T-helper 2 cell treated with Interferon-gamma antibody and Interleukin-4, amounts not matched to agents 5 μg/mL and 100 μg/mL, for 36 hours (primary cell): ENCODE measurements around the gene OPTC.
"Not testable (repeated sequence)": the region's sequence is repeated elsewhere in the genome, so short reads cannot be mapped to it uniquely, and the experiment has no call there.

Source experiments
- DNase-seq: peaks from one replicate; pipeline ENCODE4 v3.0.0; 2021; ENCODE audit warnings: low spot score
- H3K27ac Mint-ChIP-seq: one replicate; pipeline ENCODE4 v1.8.0; 2021; ENCODE audit warnings: mild to moderate bottlenecking, mixed read lengths
- H3K27me3 Mint-ChIP-seq: one replicate; pipeline ENCODE4 v1.8.0; 2021; ENCODE audit warnings: low read depth, mixed read lengths
- H3K36me3 Mint-ChIP-seq: one replicate; pipeline ENCODE4 v1.8.0; 2021; ENCODE audit warnings: low read depth, mixed read lengths
- H3K4me1 Mint-ChIP-seq: one replicate; pipeline ENCODE4 v1.8.0; 2021; ENCODE audit warnings: low read depth, mixed read lengths
- H3K4me3 Mint-ChIP-seq: one replicate; pipeline ENCODE4 v1.8.0; 2022; ENCODE audit warnings: mild to moderate bottlenecking, moderate library complexity, mixed read lengths
- H3K9me3 Mint-ChIP-seq: one replicate; pipeline ENCODE4 v1.8.0; 2021; ENCODE audit warnings: mixed read lengths

OPTC gene

DNA sequence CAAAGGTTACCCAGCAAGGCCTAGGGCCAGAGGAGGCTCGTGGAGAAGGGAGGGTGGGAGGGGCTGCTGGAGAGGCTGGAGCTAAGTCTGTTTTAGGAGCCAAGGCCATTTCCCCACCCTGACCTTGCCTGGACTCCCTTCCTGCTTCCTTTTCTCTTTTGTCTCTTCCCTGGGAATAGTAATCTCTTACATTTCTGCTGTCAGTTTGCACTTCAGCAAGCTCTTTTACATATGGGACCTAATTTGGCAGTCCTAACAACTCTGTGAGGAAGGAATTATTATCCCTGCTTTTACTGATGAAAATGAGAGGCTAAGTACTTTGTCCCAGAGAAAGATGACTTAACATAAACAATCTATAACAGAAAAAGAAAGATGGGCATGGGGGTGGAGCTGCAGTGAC lies 13.8 kb downstream of the OPTC start:
- Mint-ChIP-seq H3K36me3 (no peaks in the 10 kb centered on the region), H3K27ac (no peak overlapping the region), H3K27me3 (peaks cover 8% of the 10 kb centered on the region), H3K4me1 (peaks cover 8% of the 10 kb centered on the region), H3K9me3 (no peaks in the 10 kb centered on the region), H3K4me3 (no peak overlapping the region)
- DNase-seq, result no peak

DNA sequence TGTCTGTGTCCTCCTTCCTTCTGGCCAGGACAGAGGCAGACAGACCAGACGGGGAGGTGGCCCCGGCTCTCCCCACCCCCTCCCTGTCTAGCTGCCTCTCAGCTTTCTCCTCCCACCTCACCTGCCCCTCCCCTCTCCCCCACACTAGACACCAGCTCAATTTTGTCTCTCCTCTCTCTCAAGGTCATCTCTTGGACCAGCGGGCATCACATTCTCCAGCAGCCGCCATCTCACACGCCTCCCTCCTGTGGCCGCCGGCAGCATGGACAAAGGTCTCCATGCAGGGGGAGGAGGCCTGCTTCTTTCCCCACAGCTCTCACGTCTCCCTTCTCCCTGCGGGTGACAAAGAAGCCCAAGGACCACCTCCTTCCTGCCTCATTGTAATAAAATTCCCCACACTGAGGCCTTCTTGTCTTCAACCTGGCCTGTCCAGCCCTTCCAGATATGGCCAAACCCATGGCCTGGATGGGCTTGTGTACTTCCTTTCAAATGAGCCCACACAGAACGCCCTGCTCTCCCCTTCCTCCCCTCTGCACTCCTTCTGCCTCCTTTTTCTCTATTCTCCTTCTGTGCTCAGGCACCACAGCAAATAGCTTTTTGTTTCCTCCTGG lies 14.6 kb downstream of the OPTC start:
- no peak overlapping the region for H3K4me3 Mint-ChIP-seq
- no peak overlapping the region for H3K27ac Mint-ChIP-seq
- H3K27me3 Mint-ChIP-seq, result peaks cover 3% of the 10 kb centered on the region
- peaks cover 16% of the 10 kb centered on the region for H3K4me1 Mint-ChIP-seq
- no peak for DNase-seq
- H3K36me3 Mint-ChIP-seq, result no peaks in the 10 kb centered on the region
- H3K9me3 Mint-ChIP-seq, result no peaks in the 10 kb centered on the region

DNA sequence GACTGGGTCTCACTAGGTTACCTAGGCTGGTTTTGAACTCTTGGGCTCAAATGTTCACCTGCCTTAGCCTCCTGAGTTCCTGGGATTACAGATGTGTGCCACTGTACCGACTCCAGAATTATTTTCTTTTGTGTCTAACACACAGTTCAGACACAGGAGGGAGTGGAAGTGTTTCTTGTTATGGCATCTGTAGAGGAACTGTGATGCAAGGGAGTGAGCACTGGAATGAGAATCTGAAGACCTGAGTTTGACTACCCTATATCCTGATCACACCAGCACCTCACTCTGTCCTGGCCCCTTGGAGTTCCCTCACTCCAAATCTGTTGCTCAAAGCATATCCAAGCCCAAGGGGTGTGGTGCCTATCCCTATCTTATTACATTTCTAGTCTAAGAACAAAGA lies 15.2 kb downstream of the OPTC start:
- H3K36me3 Mint-ChIP-seq, result no peaks in the 10 kb centered on the region
- H3K27ac Mint-ChIP-seq, result no peak overlapping the region
- no peak for DNase-seq

DNA sequence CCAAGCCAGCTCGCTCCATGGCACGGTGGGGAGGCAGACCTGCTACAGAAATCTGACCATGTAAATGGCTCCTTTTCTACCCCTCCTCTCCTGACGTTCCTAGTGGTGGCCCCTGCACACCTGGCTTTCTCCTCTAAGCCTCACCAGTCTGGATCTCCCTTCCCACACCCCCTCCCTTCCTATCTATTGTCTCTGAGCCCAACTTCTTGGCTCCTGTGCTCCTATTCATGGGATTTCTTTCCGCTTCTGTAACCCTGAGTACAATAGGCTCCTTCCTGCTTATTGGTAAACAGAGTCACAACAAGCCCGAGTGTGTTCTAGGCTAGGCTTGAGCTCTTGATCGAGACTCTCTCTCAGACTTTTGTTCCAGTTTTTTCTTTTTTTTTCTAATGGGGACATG lies 17.6 kb downstream of the OPTC start:
- no peak overlapping the region for H3K27ac Mint-ChIP-seq
- no peaks in the 10 kb centered on the region for H3K27me3 Mint-ChIP-seq
- no peaks in the 10 kb centered on the region for H3K9me3 Mint-ChIP-seq
- peaks cover 21% of the 10 kb centered on the region for H3K4me1 Mint-ChIP-seq
- no peak for DNase-seq
- H3K36me3 Mint-ChIP-seq, result no peaks in the 10 kb centered on the region
- H3K4me3 Mint-ChIP-seq, result no peak overlapping the region

More for the DNA sequence above, 15.2 kb downstream of the OPTC start:
- Mint-ChIP-seq H3K4me3 (no peak overlapping the region), H3K4me1 (peaks cover 21% of the 10 kb centered on the region), H3K9me3 (no peaks in the 10 kb centered on the region), H3K27me3 (no peaks in the 10 kb centered on the region)

DNA sequence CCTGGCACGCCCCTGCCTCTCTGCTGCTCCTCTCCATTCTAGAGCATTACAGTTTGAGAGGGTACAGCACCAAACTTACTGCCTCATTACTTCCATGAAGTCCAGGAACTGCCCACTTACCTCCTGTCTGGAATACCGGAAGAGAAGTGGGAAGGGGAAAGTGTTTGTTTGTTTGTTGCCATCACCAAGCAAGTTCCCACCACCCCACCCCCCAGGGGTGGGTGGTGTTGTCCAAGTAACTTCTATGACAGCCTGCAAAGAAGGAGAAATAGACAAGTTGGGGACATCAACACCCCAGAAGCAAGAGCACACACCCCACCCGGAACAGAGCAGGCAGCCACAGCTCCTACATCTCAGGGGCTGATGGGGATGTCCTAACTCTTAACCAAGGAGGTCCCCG lies 18.0 kb downstream of the OPTC start:
- Mint-ChIP-seq H3K4me3 (no peak overlapping the region), H3K27ac (no peak overlapping the region)

DNA sequence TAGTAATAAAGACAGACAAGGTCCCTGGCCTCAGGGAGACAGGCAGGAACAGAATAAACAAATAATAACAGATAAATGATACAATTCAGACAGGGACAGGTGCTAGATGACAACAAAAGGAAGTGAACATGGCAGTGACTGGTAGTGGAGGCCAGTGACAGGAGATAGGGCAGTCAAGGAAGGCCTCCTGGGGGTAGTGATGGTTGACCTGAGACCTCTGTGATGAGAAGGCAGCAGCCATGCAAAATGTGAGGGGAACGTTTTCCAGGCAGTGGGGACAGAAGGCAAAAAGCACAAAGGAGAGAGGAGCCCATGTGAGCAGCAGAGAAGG lies 18.5 kb downstream of the OPTC start:
- DNase-seq, result no peak
- Mint-ChIP-seq H3K9me3 (no peaks in the 10 kb centered on the region), H3K27me3 (no peaks in the 10 kb centered on the region), H3K4me1 (peaks cover 21% of the 10 kb centered on the region), H3K36me3 (no peaks in the 10 kb centered on the region), H3K4me3 (no peak overlapping the region), H3K27ac (peak overlapping the region; percentile 46)

More for the DNA sequence above, 18.0 kb downstream of the OPTC start:
- no peaks in the 10 kb centered on the region for H3K9me3 Mint-ChIP-seq
- DNase-seq, result no peak
- H3K4me1 Mint-ChIP-seq, result peaks cover 21% of the 10 kb centered on the region
- no peaks in the 10 kb centered on the region for H3K36me3 Mint-ChIP-seq
- H3K27me3 Mint-ChIP-seq, result no peaks in the 10 kb centered on the region

DNA sequence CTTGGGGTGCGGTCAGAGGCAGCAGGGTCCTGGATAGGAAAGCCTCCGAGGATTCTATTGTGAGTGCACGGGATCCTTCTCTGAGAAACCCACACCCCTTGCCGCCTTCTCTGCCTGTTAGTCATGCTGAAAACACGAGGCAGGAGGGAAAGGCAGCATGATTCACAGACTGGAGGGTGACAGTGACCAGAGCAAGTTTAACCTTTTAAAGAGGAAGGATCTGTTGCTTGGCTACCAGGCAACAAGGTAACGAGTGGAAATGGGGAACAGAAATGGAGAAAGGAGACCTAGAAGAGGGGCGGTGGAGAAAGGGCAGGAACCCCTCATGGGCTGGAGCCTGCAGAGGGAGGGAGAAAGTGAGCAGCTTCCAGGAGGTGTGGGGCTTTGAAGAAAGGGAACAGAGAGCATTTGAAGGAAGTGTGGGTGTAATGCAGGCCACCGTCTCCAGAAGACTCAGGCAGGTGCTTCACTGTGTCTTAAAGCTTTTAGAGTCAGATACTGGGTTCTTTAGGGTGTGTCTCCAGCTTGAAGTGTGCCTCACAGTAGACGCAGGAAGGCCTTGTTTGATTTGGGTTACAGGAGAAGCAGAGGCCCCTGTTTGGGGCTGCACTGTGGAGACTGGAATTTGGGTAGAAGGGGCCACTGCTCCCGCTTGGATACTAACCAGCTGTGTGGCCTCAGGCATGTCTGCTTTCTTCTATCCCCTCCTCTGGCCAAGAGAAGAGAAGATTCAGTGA lies 19.1 kb downstream of the OPTC start:
- Mint-ChIP-seq H3K36me3 (no peaks in the 10 kb centered on the region), H3K4me3 (peak overlapping the region; percentile 19), H3K4me1 (peaks cover 21% of the 10 kb centered on the region), H3K27me3 (no peaks in the 10 kb centered on the region), H3K9me3 (no peaks in the 10 kb centered on the region), H3K27ac (peak overlapping the region; percentile 86)
- DNase-seq, result peak; percentile 61

DNA sequence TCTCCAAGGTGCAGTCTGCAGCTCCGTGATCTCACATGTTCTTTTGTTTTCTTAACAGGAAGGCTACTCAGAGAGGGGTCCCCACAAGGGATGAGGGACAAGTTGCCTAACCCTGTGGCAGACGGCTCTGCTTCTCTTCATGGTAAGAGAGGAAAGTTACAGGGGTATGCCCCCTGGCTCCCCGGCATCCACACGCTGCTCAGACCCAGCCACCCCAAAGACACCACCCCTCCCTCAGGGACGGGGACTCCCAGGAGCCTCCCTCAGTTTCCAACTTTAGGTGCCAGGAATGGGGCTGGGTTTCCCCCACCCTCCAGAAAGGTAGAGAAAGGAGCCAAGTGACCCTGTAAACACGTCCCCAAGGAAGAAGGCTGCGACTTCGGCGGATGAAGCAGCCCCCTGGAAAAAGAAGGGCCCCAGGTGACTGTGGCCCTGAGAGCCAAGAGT lies 19.7 kb downstream of the OPTC start:
- no peak for DNase-seq
- Mint-ChIP-seq H3K4me1 (peaks cover 21% of the 10 kb centered on the region), H3K4me3 (no peak overlapping the region), H3K27ac (peak overlapping the region; percentile 86), H3K27me3 (no peaks in the 10 kb centered on the region), H3K36me3 (no peaks in the 10 kb centered on the region), H3K9me3 (no peaks in the 10 kb centered on the region)

DNA sequence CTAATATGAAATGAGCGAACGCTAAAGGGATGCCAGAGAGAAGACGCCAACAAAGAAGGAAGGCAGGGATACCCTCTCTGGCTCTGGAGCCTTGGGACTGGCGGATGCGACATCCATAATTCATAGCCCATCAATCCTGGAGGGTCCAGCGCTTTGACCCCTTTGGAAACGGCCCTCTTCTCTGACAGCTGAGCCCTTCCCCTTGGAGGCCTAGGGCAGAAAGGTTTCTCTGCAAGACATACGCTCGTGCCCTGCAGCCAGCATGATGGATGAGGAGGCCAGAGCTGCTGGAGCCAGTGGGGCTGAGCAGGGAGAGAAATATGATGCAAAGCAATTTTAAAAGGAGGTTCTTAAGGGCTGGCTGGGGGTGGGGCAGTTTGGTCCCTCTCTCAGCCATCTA lies 22.2 kb downstream of the OPTC start:
- Mint-ChIP-seq H3K4me1 (peaks cover 21% of the 10 kb centered on the region), H3K36me3 (no peaks in the 10 kb centered on the region), H3K27me3 (no peaks in the 10 kb centered on the region), H3K27ac (no peak overlapping the region), H3K9me3 (no peaks in the 10 kb centered on the region), H3K4me3 (no peak overlapping the region)
- no peak for DNase-seq

DNA sequence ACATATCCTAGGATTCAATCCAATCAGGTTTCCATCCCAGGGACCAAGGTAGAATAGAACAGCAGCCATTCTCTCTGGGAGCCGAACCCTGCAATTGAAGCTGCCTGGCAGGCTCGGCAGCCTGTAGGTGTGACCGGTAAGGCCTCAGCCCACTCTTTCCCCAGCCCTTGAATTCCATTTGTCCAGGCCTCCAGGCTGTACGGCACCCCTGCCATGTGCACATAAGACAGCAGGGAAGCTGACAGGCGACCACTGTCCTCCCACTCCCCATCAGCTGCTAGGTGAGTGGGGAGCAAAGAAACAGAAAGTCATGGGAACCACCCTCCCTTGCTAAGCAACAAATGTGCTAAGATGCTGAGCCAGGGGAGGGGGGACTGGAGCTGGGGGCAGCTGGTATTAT lies 23.0 kb downstream of the OPTC start:
- no peak for DNase-seq
- H3K4me1 Mint-ChIP-seq, result peaks cover 21% of the 10 kb centered on the region
- H3K27me3 Mint-ChIP-seq, result no peaks in the 10 kb centered on the region

DNA sequence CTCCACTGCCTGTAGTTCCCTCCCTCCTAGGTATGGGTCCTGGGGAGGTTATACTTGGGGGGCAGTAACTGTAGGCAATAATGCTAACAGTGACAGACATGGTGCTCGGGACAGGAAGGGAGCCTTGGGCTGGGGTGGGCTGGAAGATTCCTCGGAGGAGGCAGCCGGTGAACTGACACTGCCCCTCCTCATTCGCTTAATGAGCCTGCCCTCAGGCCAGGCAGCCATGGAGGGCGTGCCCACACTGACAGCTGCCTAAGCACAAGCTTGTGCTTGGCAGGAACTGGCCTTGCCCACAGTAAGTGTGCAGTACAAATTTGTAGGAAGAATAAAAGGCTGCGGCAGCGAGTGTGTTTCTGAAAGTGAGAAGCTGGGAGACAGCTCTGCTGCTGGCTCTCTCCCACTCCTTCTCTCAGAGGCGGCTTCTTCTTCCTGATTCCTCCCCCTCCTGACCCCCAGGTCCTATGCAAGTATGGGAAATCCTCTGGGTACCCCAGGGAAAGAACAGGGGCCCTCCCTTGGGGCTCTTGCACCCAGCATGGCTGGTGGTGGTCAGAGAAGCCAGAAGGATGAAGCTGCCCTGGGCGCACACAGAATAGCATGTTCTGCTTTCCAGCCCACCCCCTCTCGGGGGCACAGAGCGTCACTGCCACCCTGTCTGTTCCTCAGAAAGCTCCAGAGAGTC lies 23.6 kb downstream of the OPTC start:
- Mint-ChIP-seq H3K4me1 (peaks cover 19% of the 10 kb centered on the region), H3K27me3 (no peaks in the 10 kb centered on the region), H3K36me3 (no peaks in the 10 kb centered on the region), H3K9me3 (no peaks in the 10 kb centered on the region), H3K4me3 (no peak overlapping the region), H3K27ac (no peak overlapping the region)
- DNase-seq, result no peak

More for the DNA sequence above, 23.0 kb downstream of the OPTC start:
- Mint-ChIP-seq H3K9me3 (no peaks in the 10 kb centered on the region), H3K27ac (no peak overlapping the region), H3K4me3 (no peak overlapping the region), H3K36me3 (no peaks in the 10 kb centered on the region)

DNA sequence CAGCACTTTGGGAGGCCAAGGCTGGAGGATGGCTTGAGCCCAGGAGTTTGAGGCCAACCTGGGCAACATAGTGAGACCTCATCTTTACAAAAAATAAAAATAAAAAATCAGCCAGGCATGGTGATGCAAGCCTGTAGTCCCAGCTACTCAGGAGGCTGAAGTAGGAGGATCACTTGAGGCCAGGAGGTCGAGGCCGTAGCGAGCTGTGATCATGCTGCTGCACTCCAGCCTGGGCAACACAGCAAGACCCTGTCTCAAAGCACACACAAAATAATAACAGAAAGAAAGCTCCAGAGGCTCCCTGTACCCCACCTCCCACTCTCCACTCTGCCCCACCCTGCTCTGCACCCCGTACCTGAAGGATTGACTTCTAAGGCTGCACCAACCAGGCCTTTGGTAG lies 24.2 kb downstream of the OPTC start:
- H3K27ac Mint-ChIP-seq, H3K27me3 Mint-ChIP-seq: not testable (repeated sequence)

DNA sequence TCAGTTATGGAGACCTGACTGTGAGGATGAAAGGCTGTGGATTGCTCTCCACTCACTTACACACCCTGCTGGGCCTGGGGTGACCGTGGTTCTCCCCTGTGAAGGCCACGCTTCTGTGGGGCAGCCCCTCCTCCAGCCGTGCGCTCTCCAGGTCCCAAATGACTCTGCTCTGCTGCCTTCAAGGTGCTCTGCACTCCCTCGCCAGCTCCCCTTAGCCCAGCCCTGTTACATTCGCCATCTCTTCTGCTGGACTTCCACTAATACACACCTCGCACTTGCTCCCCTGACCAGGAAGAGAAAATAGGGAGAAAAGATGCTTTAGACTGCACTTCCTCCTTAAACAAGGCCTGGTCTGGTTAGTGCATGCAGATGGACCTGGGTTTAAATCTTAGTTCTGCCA lies 24.6 kb downstream of the OPTC start:
- no peak overlapping the region for H3K4me3 Mint-ChIP-seq
- no peaks in the 10 kb centered on the region for H3K9me3 Mint-ChIP-seq
- H3K36me3 Mint-ChIP-seq, result no peaks in the 10 kb centered on the region
- no peak overlapping the region for H3K27ac Mint-ChIP-seq
- DNase-seq, result no peak
- H3K27me3 Mint-ChIP-seq, result no peaks in the 10 kb centered on the region
- peaks cover 9% of the 10 kb centered on the region for H3K4me1 Mint-ChIP-seq

More for the DNA sequence above, 24.2 kb downstream of the OPTC start:
- H3K4me3 Mint-ChIP-seq, DNase-seq, H3K36me3 Mint-ChIP-seq, H3K9me3 Mint-ChIP-seq: not testable (repeated sequence)
- peaks cover 13% of the 10 kb centered on the region for H3K4me1 Mint-ChIP-seq

DNA sequence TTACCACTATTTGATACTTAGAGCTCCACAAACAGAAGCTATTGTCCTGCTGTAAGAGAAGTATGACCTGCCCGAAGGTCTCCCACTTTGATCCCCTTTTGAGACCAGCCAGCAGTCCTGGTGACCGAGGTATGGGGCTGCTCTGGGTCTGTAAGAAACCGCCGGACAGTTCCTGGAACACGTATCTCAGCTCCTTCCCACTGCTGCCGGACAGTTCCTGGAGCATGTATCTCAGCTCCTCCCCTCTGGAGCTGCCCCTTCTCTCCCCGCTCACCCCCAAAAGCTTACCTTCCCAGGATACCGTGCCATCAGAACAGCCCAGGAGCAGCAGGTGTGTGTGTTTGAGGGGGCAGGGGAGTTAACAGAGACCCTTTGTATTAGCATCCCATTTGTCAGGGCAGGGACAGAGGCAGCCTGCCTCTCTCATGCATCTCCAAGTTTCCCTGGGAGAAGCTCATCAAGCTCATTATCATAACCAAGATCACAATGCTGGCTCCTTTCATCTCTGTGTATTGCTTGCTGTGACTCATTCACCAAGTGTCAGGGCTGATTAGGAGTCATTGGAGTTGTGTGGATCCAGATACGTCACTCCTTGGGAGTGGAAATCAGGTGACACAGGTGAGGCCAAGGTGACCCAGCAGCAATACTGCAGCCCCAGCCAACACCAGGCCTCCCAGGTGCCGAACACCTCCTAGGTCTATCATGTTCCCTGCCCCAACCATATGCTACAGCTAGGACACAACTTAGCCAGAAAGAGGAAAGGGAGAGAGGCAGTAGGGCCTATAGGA lies 25.3 kb downstream of the OPTC start:
- no peaks in the 10 kb centered on the region for H3K9me3 Mint-ChIP-seq
- no peak overlapping the region for H3K4me3 Mint-ChIP-seq
- H3K27ac Mint-ChIP-seq, result no peak overlapping the region
- no peaks in the 10 kb centered on the region for H3K27me3 Mint-ChIP-seq
- no peaks in the 10 kb centered on the region for H3K36me3 Mint-ChIP-seq
- no peak for DNase-seq
- peaks cover 3% of the 10 kb centered on the region for H3K4me1 Mint-ChIP-seq
